ENCODE data around the gene GLCCI1. TPM values are rescaled to one million over a fixed set of nuclear protein-coding genes. Genes with fewer than 3 reads are reported as not detected.

Gene GLCCI1
- total RNA-seq: 10 to 100 TPM; 35.7 to 53.2 (median 44.8) TPM
- polyA plus RNA-seq: 1 to 10 TPM; 9.1 to 9.6 (median 9.4) TPM
- long read RNA-seq, donor 1: 0 reads
- long read RNA-seq, donor 2: 0 reads

GRCh38 chr7:7968544-7969305 is at the start of gene GLCCI1:
Gene GLCCI1, plus strand, starts transcription at chr7:7968796. Its CDS starts 555 bp downstream, at chr7:7969351.
- H3K27me3 ChIP-seq (replicated peaks in 1 of 7): no peaks in the 10 kb centered on the region
- H3K27ac ChIP-seq: peak within 1 kb of the TSS; percentile 94 to 99 (median 99)
- intact Hi-C loops (cut with DNase I; ENCODE audit: low total_unique reads): loop anchor here (10.0 kb wide), 1 partner anchor 216 kb away; no protein-coding TSS in a partner anchor
- TF ChIP-seq CTCF (IDR thresholded peaks at IDR 0.05 in 8 of 11, conservative IDR thresholded peaks at IDR 0.05 in 3 of 11): peak in 2 of 11 experiments; percentile 30 to 38
- peak; percentile 63 to 93 (median 67) for TF ChIP-seq POLR2A (IDR thresholded peaks at IDR 0.05)
- peak; percentile 93 to 99 (median 98) for TF ChIP-seq POLR2AphosphoS5 (IDR thresholded peaks at IDR 0.05)
- peaks cover 0 to 61% (median 41%) of the 10 kb centered on the region in 6 donors for H3K4me1 ChIP-seq
- WGBS, 5 donors: 0 to 1% (median 1%) methylated on average over 44 to 77 of the region's 77 CpGs
- peak; percentile 99 for DNase-seq
- peak within 1 kb of the TSS; percentile 79 to 97 (median 90) for H3K4me3 ChIP-seq
- no peaks in the 10 kb centered on the region for H3K36me3 ChIP-seq
- no peaks in the 10 kb centered on the region for H3K9me3 ChIP-seq

DNA sequence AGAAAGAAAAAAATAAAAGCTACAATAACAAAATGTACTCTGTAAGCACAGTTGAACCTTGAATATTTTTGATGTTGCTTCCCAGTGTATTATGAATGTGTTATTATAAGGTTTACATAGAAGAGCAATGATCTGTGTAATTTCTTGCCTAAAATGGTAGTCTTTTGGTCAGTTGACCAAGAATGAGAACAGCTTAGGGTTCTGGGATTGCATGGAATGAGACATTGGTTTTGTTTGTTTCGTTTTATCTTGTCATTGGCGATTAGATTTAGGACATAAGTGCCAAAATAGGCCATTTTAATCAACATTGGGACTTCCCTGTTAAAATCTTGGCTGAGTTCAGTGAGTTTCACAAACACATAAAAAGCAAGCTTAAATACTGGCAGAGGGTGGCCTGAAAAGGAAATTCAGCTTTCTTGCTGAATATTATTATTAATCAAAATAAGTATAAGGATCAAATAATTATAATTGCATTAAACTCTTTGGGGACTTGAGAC is 49.1 kb upstream of the GLCCI1 start:
- intact Hi-C loops (cut with DNase I; ENCODE audit: low total_unique reads): no loop called here
- Histone ChIP-seq H3K9me3 (no peaks in the 10 kb centered on the region), H3K27ac (peak overlapping the region in 4 of 8 donors; percentile 26 to 67 (median 59)), H3K4me1 (peaks cover 0 to 46% (median 15%) of the 10 kb centered on the region in 6 donors), H3K27me3 (replicated peaks in 1 of 7) (no peaks in the 10 kb centered on the region), H3K36me3 (no peaks in the 10 kb centered on the region), H3K4me3 (no peak overlapping the region)
- TF ChIP-seq POLR2A (IDR thresholded peaks at IDR 0.05) (no peak), CTCF (IDR thresholded peaks at IDR 0.05 in 8 of 11, conservative IDR thresholded peaks at IDR 0.05 in 3 of 11) (no peak), POLR2AphosphoS5 (IDR thresholded peaks at IDR 0.05) (no peak)
- 65 to 91% (median 76%) methylated on average over 2 of the region's 2 CpGs for WGBS, 5 donors
- DNase-seq: no peak

DNA sequence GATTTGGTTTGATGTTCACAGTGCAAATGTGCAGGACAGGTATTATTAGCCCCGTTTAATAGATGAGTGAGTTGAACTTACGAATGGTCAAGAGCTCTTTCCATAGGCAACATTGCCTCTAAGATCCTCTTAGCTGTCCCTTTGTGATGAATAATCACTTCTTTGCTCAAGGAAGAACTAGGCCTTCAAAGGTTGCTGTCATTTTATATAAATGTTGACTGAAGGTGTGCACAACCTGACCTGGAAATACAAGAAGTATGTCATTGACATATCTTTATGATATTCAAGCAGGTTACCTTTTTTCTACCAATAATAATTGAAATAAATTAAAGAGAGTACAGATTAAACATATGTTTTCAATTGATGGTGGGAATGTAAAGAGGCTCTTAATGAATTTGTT is 48.5 kb upstream of the GLCCI1 start:
- Histone ChIP-seq H3K27ac (peak overlapping the region in 4 of 8 donors; percentile 49 to 67 (median 59)), H3K4me3 (peak overlapping the region in 1 of 8 donors; percentile 31), H3K36me3 (no peaks in the 10 kb centered on the region), H3K9me3 (no peaks in the 10 kb centered on the region), H3K27me3 (replicated peaks in 1 of 7) (no peaks in the 10 kb centered on the region), H3K4me1 (peaks cover 0 to 52% (median 15%) of the 10 kb centered on the region in 6 donors)
- intact Hi-C loops (cut with DNase I; ENCODE audit: low total_unique reads): no loop called here
- TF ChIP-seq POLR2AphosphoS5 (IDR thresholded peaks at IDR 0.05): no peak
- no peak for TF ChIP-seq POLR2A (IDR thresholded peaks at IDR 0.05)
- no peak for TF ChIP-seq CTCF (IDR thresholded peaks at IDR 0.05 in 8 of 11, conservative IDR thresholded peaks at IDR 0.05 in 3 of 11)
- DNase-seq: no peak
- WGBS, 5 donors: 48 to 78% (median 70%) methylated on average over 2 of the region's 2 CpGs

- TF ChIP-seq POLR2AphosphoS5 (IDR thresholded peaks at IDR 0.05) (no peak), POLR2A (IDR thresholded peaks at IDR 0.05) (no peak), CTCF (IDR thresholded peaks at IDR 0.05 in 8 of 11, conservative IDR thresholded peaks at IDR 0.05 in 3 of 11) (no peak)
- Histone ChIP-seq H3K27ac (peak overlapping the region in 4 of 8 donors; percentile 49 to 67 (median 59)), H3K27me3 (replicated peaks in 1 of 7) (no peaks in the 10 kb centered on the region), H3K4me1 (peaks cover 0 to 52% (median 15%) of the 10 kb centered on the region in 6 donors), H3K9me3 (no peaks in the 10 kb centered on the region), H3K4me3 (peak overlapping the region in 1 of 8 donors; percentile 31), H3K36me3 (no peaks in the 10 kb centered on the region)
- no peak for DNase-seq
- 65 to 77% (median 68%) methylated on average over 3 of the region's 3 CpGs for WGBS, 5 donors
- intact Hi-C loops (cut with DNase I; ENCODE audit: low total_unique reads): no loop called here
These were observed 48.1 kb upstream of the GLCCI1 start for GRCh38 chr7:7920481-7920880.

Data from spleen (tissue), 13 donors.